HepG2 (cell line): ENCODE data around the gene TBC1D21. TPM values are rescaled to one million over a fixed set of nuclear protein-coding genes. Genes with fewer than 3 reads are reported as not detected.

ENCODE experiments used
- ATAC-seq: fragments of 200-7000 bp; cut with Tn5 transposase; 3 replicates; pipeline ENCODE4 v1.9.1; 2020; ENCODE audit warnings: mild to moderate bottlenecking, moderate library complexity
- BruUV-seq: library from RNA; stranded (reverse); fragments of 400-500 nt; replicated peaks from 2 replicates; lab custom pipeline; 2021; lab: Mats Ljungman, UMichigan
- CTCF ChIA-PET: fragments of 300-600 bp; formaldehyde crosslinking; extraction: SDS; loops from one replicate; lab custom pipeline; 2021; ENCODE audit warnings: low total read pairs, inconsistent platforms, low intra/inter-chr PET ratio; lab: Yijun Ruan, JAX
- POLR2A ChIA-PET: fragments of 350-600 bp; sonication (Branson Sonifier 250); formaldehyde crosslinking; loops from one replicate; lab custom pipeline; 2020; ENCODE audit warnings: antibody characterized with exemption, inconsistent platforms; lab: Yijun Ruan, JAX
- DNase-seq: peaks from one replicate; pipeline ENCODE4 v3.0.0-alpha.2; 2015; ENCODE audit warnings: low spot score
- FAIRE-seq: peaks from 3 replicates; lab custom pipeline; 2011; peaks lifted over from hg19 to GRCh38; lab: Jason Lieb, UNC
- H2AFZ ChIP-seq: one replicate; pipeline ENCODE4 v1.6.1; 2011; ENCODE audit warnings: low read length, inconsistent platforms
- H3K27ac ChIP-seq: fragments of 300-600 bp; 3 replicates; pipeline ENCODE4 v1.8.0; 2011; ENCODE audit warnings: mixed run types, mild to moderate bottlenecking, mixed read lengths, low read length, inconsistent platforms; ENCODE audit not compliant: insufficient read depth; ENCODE audit errors: extremely low read length
- H3K27me3 ChIP-seq, 2 experiments: fragments of 200-600 bp in 1 of 2; 2 replicates in 1 of 2; 3 replicates in 1 of 2; pipeline versions ENCODE4 v1.6.0 to v1.8.0; 2011; ENCODE audit warnings: low read length in 2 of 2, mild to moderate bottlenecking in 2 of 2, moderate library complexity in 2 of 2, inconsistent platforms in 1 of 2; ENCODE audit not compliant: insufficient read depth in 2 of 2, control insufficient read depth in 1 of 2
- H3K36me3 ChIP-seq, 2 experiments: fragments of 200-600 bp in 1 of 2; replicated peaks in 1 of 2; 2 replicates in 1 of 2; 3 replicates in 1 of 2; pipeline versions ENCODE4 v1.5.1 to v1.8.0; 2011; ENCODE audit warnings: low read length in 2 of 2, inconsistent platforms in 1 of 2; ENCODE audit not compliant: insufficient read depth in 2 of 2, control insufficient read depth in 1 of 2
- H3K4me1 ChIP-seq: 2 replicates; pipeline ENCODE4 v1.5.1; 2012; ENCODE audit warnings: low read length, inconsistent platforms; ENCODE audit not compliant: insufficient read depth
- H3K4me2 ChIP-seq: 2 replicates; pipeline ENCODE4 v1.6.0; 2011; ENCODE audit warnings: low read depth, low read length, inconsistent platforms
- H3K4me3 ChIP-seq, 3 experiments: fragments of 200-600 bp in 1 of 3; sonication (generic), shearing (Covaris generic) in 1 of 3; replicated peaks in 1 of 3; 2 replicates each; pipeline ENCODE4 v1.5.1; 2011 to 2016; ENCODE audit warnings: low read length in 3 of 3, inconsistent platforms in 2 of 3, low read depth in 2 of 3, mild to moderate bottlenecking in 2 of 3, control low read depth in 1 of 3, mixed read lengths in 1 of 3; ENCODE audit not compliant: insufficient read depth in 1 of 3
- H3K79me2 ChIP-seq: one replicate; pipeline ENCODE4 v1.6.1; 2011; ENCODE audit warnings: low read length, inconsistent platforms; ENCODE audit not compliant: insufficient read depth
- H3K9ac ChIP-seq: 2 replicates; pipeline ENCODE4 v1.6.0; 2011; ENCODE audit warnings: mild to moderate bottlenecking, low read depth, low read length, inconsistent platforms; ENCODE audit not compliant: insufficient read depth
- H3K9me3 ChIP-seq: 2 replicates; pipeline ENCODE4 v1.5.1; 2012; ENCODE audit warnings: mild to moderate bottlenecking, low read length
- H4K20me1 ChIP-seq: 2 replicates; pipeline ENCODE4 v1.6.0; 2011; ENCODE audit warnings: inconsistent platforms, mild to moderate bottlenecking, low read length, moderate library complexity; ENCODE audit not compliant: insufficient read depth
- ETV6 ChIP-seq: sonication (generic); formaldehyde crosslinking; conservative IDR thresholded peaks from 2 replicates; pipeline ENCODE4 v1.4.0; 2020; ENCODE audit warnings: missing genetic modification reagents
- JARID2 ChIP-seq: sonication (generic); formaldehyde crosslinking; IDR thresholded peaks from 2 replicates; pipeline ENCODE4 v1.8.1; 2023; ENCODE audit warnings: missing genetic modification reagents, inconsistent platforms; ENCODE audit not compliant: insufficient replicate concordance
- MAFF ChIP-seq: IDR thresholded peaks from 2 replicates; pipeline ENCODE4 v1.6.1; 2011; ENCODE audit warnings: low read depth, low read length, improper control_type of control experiment
- MAFK ChIP-seq, 2 experiments: IDR thresholded peaks in 1 of 2; conservative IDR thresholded peaks in 1 of 2; 2 replicates each; pipeline ENCODE4 v1.6.1; 2011; ENCODE audit warnings: improper control_type of control experiment in 2 of 2, low read length in 2 of 2
- MYC ChIP-seq: sonication (generic); formaldehyde crosslinking; IDR thresholded peaks from 2 replicates; pipeline ENCODE4 v1.9.0; 2021; ENCODE audit warnings: missing genetic modification reagents, borderline replicate concordance
- SMARCE1 ChIP-seq: fragments of 450-650 bp; IDR thresholded peaks from 2 replicates; pipeline ENCODE4 v1.6.1; 2017; ENCODE audit warnings: borderline replicate concordance
- THAP11 ChIP-seq: IDR thresholded peaks from 2 replicates; pipeline ENCODE4 v1.6.1; 2016; ENCODE audit warnings: missing biosample characterization, missing genetic modification reagents
- ZBTB43 ChIP-seq: sonication (generic); formaldehyde crosslinking; conservative IDR thresholded peaks from 2 replicates; pipeline ENCODE4 v1.4.0; 2020; ENCODE audit warnings: missing genetic modification reagents
- ZBTB7B ChIP-seq: sonication (generic); formaldehyde crosslinking; IDR thresholded peaks from 2 replicates; pipeline ENCODE4 v1.4.0; 2020; ENCODE audit warnings: missing genetic modification reagents
- ZGPAT ChIP-seq: IDR thresholded peaks from 2 replicates; pipeline ENCODE4 v1.6.1; 2016; ENCODE audit warnings: mild to moderate bottlenecking
- ZNF3 ChIP-seq: IDR thresholded peaks from 2 replicates; pipeline ENCODE4 v1.7.0; 2017; ENCODE audit warnings: inconsistent platforms
- ZNF761 ChIP-seq: sonication (generic); formaldehyde crosslinking; conservative IDR thresholded peaks from 2 replicates; pipeline ENCODE4 v1.4.0; 2020; ENCODE audit warnings: mild to moderate bottlenecking, missing genetic modification reagents
- WGBS: methylation state at CpG from one replicate; pipeline ENCODE4 v1.1.6; 2017; ENCODE audit warnings: low lambda C conversion rate; 5-methylcytosine and 5-hydroxymethylcytosine counted together
- in situ Hi-C: cut with HindIII; loops from 2 replicates; pipeline ENCODE4 v1.10.0; 2017; ENCODE audit warnings: low pct_unique_long_range_greater_than_20kb; ENCODE audit not compliant: extremely low pct_ligation_motif_present
- intact Hi-C: fragments of 100-400 bp; cut with micrococcal nuclease; formaldehyde crosslinking; loops from one replicate; pipeline ENCODE4 v1.10.0; 2022; ENCODE audit not compliant: unreplicated experiment
- polyA plus RNA-seq, 8 experiments: library from polyadenylated mRNA; depleted of rRNA in 3 of 8; stranded (reverse) in 7 of 8; unstranded in 1 of 8; fragments of >200 nt; fragmentation: Illumina TruSeq in 4 of 8; extraction: Trizol in 4 of 8; gene quantifications; 2 replicates each; pipeline versions ENCODE4 v1.2.1 to v1.2.3, GENCODE V29; 2011 to 2016; ENCODE audit warnings: low read depth in 4 of 8, missing spikeins in 1 of 8, mixed read lengths in 1 of 8; ENCODE audit not compliant: insufficient read depth in 1 of 8
- total RNA-seq, 5 experiments: library from RNA; depleted of rRNA; stranded (reverse); fragments of >200 nt; fragmentation: Illumina TruSeq; extraction: Trizol; gene quantifications; 2 replicates each; pipeline ENCODE4 v1.2.3, GENCODE V29; 2016; ENCODE audit warnings: low read depth in 1 of 5
- TF ChIP-seq, protein P1 (sequence below): sonication (generic); formaldehyde crosslinking; IDR thresholded peaks from 2 replicates; pipeline ENCODE4 v1.5.1; 2020; ENCODE audit warnings: missing genetic modification reagents, mild to moderate bottlenecking, borderline replicate concordance
- TF ChIP-seq, protein P2 (sequence below): sonication (generic); formaldehyde crosslinking; IDR thresholded peaks from 2 replicates; pipeline ENCODE4 v1.4.0; 2020; ENCODE audit warnings: missing genetic modification reagents

TBC1D21 gene
- total and polyA plus RNA-seq, 2 of the 13 experiments (the other 11 are each of a cell fraction or from before 2014, with no cell fraction given): not detected

- TF ChIP-seq ZBTB7B (CRISPR knock-in tag): no peak
- TF ChIP-seq, all 625 proteins: peak for 0
Observed at GRCh38 chr15:73921254-73921925, 48.0 kb downstream of the TBC1D21 start (continued).

GRCh38 chr15:73922186-73923151, 49.1 kb downstream of the TBC1D21 start:
- H4K20me1 ChIP-seq: no peaks in the 10 kb centered on the region
- no peaks in the 10 kb centered on the region for H3K9me3 ChIP-seq
- H3K36me3 ChIP-seq: no peaks in the 10 kb centered on the region
- H3K27me3 ChIP-seq: peaks cover 3 to 45% of the 10 kb centered on the region in 2 experiments; a peak in 3 of 5 replicates
- no peak overlapping the region for H3K9ac ChIP-seq
- H3K4me1 ChIP-seq: peaks cover 6% of the 10 kb centered on the region; the same call in 1 of the 2 replicates
- H3K4me3 ChIP-seq: no peak overlapping the region
- ATAC-seq (no peak), DNase-seq (no peak), FAIRE-seq (no peak)
- in situ Hi-C loops (no loop called here), intact Hi-C loops (no loop called here)
- no peak overlapping the region for H3K27ac ChIP-seq
- H3K4me2 ChIP-seq: no peak overlapping the region
- no peaks in the 10 kb centered on the region for H3K79me2 ChIP-seq
- H2AFZ ChIP-seq: no peak overlapping the region
- TF ChIP-seq ZBTB43 (no peak), ZNF761 (CRISPR knock-in tag) (no peak), SMARCE1 (no peak), ZGPAT (CRISPR knock-in tag) (no peak), ZNF3 (CRISPR knock-in tag) (no peak), MYC (CRISPR knock-in tag) (no peak), MAFK (conservative IDR thresholded peaks at IDR 0.05 in 1 of 2, IDR thresholded peaks at IDR 0.05 in 1 of 2; ENCODE audit: low read length in 2 of 2) (peak; percentile 78 to 81), THAP11 (no peak), ETV6 (CRISPR knock-in tag) (no peak), JARID2 (CRISPR knock-in tag) (no peak), MAFF (peak; percentile 71)
- TF ChIP-seq, protein P1, sequence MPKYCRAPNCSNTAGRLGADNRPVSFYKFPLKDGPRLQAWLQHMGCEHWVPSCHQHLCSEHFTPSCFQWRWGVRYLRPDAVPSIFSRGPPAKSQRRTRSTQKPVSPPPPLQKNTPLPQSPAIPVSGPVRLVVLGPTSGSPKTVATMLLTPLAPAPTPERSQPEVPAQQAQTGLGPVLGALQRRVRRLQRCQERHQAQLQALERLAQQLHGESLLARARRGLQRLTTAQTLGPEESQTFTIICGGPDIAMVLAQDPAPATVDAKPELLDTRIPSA (CRISPR knock-in tag): no peak
- TF ChIP-seq, protein P2, sequence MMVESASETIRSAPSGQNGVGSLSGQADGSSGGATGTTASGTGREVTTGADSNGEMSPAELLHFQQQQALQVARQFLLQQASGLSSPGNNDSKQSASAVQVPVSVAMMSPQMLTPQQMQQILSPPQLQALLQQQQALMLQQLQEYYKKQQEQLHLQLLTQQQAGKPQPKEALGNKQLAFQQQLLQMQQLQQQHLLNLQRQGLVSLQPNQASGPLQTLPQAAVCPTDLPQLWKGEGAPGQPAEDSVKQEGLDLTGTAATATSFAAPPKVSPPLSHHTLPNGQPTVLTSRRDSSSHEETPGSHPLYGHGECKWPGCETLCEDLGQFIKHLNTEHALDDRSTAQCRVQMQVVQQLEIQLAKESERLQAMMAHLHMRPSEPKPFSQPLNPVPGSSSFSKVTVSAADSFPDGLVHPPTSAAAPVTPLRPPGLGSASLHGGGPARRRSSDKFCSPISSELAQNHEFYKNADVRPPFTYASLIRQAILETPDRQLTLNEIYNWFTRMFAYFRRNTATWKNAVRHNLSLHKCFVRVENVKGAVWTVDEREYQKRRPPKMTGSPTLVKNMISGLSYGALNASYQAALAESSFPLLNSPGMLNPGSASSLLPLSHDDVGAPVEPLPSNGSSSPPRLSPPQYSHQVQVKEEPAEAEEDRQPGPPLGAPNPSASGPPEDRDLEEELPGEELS (CRISPR knock-in tag): no peak
- WGBS: 8% methylated on average over 16 of the region's 19 CpGs
- ChIA-PET CTCF (no interaction called here), POLR2A (no interaction called here)
- BruUV-seq: no TSS peak
